SW480 (cell line): Measurements from ENCODE around the gene HS3ST3A1.
"Not testable (repeated sequence)": the region's sequence is repeated elsewhere in the genome, so short reads cannot be mapped to it uniquely, and the experiment has no call there.

Experiments used
- DNase-seq: peaks from one replicate; pipeline ENCODE4 v3.0.0-alpha.2; 2016; ENCODE audit warnings: low spot score

The HS3ST3A1 gene

GRCh38 chr17:13538841-13539411 is 62.8 kb downstream of the HS3ST3A1 start:
- no peak for DNase-seq

- no peak for DNase-seq
Measured at GRCh38 chr17:13537871-13538643, 63.7 kb downstream of the HS3ST3A1 start.

GRCh38 chr17:13537167-13537731 is 64.5 kb downstream of the HS3ST3A1 start:
- no peak for DNase-seq

GRCh38 chr17:13534946-13535345 is 66.8 kb downstream of the HS3ST3A1 start:
- no peak for DNase-seq

GRCh38 chr17:13531721-13532120 is 70.0 kb downstream of the HS3ST3A1 start:
- DNase-seq = peak; percentile 17

GRCh38 chr17:13525876-13526275 is 75.9 kb downstream of the HS3ST3A1 start:
- DNase-seq = no peak

- no peak for DNase-seq
Measured at GRCh38 chr17:13523164-13523563, 78.6 kb downstream of the HS3ST3A1 start.

- DNase-seq = no peak
Measured at GRCh38 chr17:13522749-13523148, 79.0 kb downstream of the HS3ST3A1 start.

GRCh38 chr17:13521784-13522183 is 79.9 kb downstream of the HS3ST3A1 start:
- no peak for DNase-seq

GRCh38 chr17:13520899-13521572 is 80.7 kb downstream of the HS3ST3A1 start:
- no peak for DNase-seq

- DNase-seq = no peak
Measured at GRCh38 chr17:13518261-13519000, 83.3 kb downstream of the HS3ST3A1 start.

- no peak for DNase-seq
Measured at GRCh38 chr17:13513039-13513405, 88.7 kb downstream of the HS3ST3A1 start.

GRCh38 chr17:13510062-13510461 is 91.7 kb downstream of the HS3ST3A1 start:
- DNase-seq = no peak

GRCh38 chr17:13509527-13509926 is 92.2 kb downstream of the HS3ST3A1 start:
- no peak for DNase-seq

- DNase-seq = no peak
Measured at GRCh38 chr17:13508896-13509295, 92.8 kb downstream of the HS3ST3A1 start.

- no peak for DNase-seq
Measured at GRCh38 chr17:13503526-13503925, 98.2 kb downstream of the HS3ST3A1 start.

- DNase-seq = no peak
Measured at GRCh38 chr17:13502263-13502662, 99.5 kb downstream of the HS3ST3A1 start.

GRCh38 chr17:13500947-13501346 is 100.8 kb downstream of the HS3ST3A1 start:
- DNase-seq = no peak

GRCh38 chr17:13498184-13498583 is 103.5 kb downstream of the HS3ST3A1 start:
- DNase-seq = no peak

- not testable (repeated sequence) for DNase-seq
Measured at GRCh38 chr17:13496553-13497056, 105.1 kb downstream of the HS3ST3A1 start.

- no peak for DNase-seq
Measured at GRCh38 chr17:13495423-13495822, 106.3 kb downstream of the HS3ST3A1 start.

GRCh38 chr17:13492737-13493122 is 109.0 kb downstream of the HS3ST3A1 start:
- no peak for DNase-seq
